Measurements from ENCODE around the gene FETUB. TPM values are rescaled to one million over a fixed set of nuclear protein-coding genes. Genes with fewer than 3 reads are reported as not detected.

Gene FETUB
- total RNA-seq, 1 experiment from 2014 or later, result not detected

DNA sequence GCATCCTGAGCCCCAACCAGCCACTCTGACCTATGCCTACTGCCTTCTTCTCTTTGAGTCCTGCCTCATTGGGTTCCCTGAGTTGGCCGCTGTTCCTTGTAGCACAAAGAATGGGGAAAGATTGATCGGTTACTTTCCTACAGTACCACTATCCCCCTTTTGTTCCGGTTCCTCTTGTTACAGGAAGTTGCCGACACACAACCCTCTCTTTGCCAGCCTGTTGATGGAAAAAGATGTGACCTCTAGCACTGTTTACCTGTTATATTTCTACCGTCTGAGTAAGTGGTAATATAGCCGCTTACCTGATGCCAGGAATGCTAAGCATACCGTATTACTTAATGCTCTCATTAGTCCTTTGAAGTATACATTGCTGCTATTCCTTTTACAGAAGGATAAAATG is 37.0 kb upstream of the FETUB start:
- H3K9me2 ChIP-seq (ENCODE audit: insufficient read depth), result no peaks in the 10 kb centered on the region
- ATAC-seq, result no peak
- no peak overlapping the region for H3K9ac ChIP-seq (ENCODE audit: low read length)
- H3K36me3 ChIP-seq (ENCODE audit: control insufficient read depth in 1 of 2, insufficient read depth in 2 of 2, low read length in 2 of 2), result no peaks in the 10 kb centered on the region
- ChIA-PET CTCF (interaction anchor here (0.8 kb wide), 1 partner anchor 14 kb away, joined by 3 read pairs; no protein-coding TSS in a partner anchor), RAD21 (ENCODE audit: low non-redundant PET in 1 of 2, low total read pairs in 2 of 2, uncharacterized antibody in 2 of 2, unreplicated experiment in 2 of 2) (no interaction called here), POLR2A (no interaction called here)
- no peak for TF ChIP-seq RAD21 (IDR thresholded peaks at IDR 0.05; ENCODE audit: low read depth)
- TF ChIP-seq ELF1 (IDR thresholded peaks at IDR 0.05; ENCODE audit: borderline replicate concordance, low read depth), result no peak
- no peak for TF ChIP-seq JUND (IDR thresholded peaks at IDR 0.05)
- TF ChIP-seq, protein P1, sequence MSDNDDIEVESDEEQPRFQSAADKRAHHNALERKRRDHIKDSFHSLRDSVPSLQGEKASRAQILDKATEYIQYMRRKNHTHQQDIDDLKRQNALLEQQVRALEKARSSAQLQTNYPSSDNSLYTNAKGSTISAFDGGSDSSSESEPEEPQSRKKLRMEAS (IDR thresholded peaks at IDR 0.05), result no peak
- no peak for TF ChIP-seq SRF (IDR thresholded peaks at IDR 0.05; ENCODE audit: low read depth)
- TF ChIP-seq, protein P2, sequence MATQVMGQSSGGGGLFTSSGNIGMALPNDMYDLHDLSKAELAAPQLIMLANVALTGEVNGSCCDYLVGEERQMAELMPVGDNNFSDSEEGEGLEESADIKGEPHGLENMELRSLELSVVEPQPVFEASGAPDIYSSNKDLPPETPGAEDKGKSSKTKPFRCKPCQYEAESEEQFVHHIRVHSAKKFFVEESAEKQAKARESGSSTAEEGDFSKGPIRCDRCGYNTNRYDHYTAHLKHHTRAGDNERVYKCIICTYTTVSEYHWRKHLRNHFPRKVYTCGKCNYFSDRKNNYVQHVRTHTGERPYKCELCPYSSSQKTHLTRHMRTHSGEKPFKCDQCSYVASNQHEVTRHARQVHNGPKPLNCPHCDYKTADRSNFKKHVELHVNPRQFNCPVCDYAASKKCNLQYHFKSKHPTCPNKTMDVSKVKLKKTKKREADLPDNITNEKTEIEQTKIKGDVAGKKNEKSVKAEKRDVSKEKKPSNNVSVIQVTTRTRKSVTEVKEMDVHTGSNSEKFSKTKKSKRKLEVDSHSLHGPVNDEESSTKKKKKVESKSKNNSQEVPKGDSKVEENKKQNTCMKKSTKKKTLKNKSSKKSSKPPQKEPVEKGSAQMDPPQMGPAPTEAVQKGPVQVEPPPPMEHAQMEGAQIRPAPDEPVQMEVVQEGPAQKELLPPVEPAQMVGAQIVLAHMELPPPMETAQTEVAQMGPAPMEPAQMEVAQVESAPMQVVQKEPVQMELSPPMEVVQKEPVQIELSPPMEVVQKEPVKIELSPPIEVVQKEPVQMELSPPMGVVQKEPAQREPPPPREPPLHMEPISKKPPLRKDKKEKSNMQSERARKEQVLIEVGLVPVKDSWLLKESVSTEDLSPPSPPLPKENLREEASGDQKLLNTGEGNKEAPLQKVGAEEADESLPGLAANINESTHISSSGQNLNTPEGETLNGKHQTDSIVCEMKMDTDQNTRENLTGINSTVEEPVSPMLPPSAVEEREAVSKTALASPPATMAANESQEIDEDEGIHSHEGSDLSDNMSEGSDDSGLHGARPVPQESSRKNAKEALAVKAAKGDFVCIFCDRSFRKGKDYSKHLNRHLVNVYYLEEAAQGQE (IDR thresholded peaks at IDR 0.05; ENCODE audit: low read depth), result no peak
- no peak for TF ChIP-seq ZNF274 (IDR thresholded peaks at IDR 0.05; ENCODE audit: low read depth, low read length)
- TF ChIP-seq EGR1 (IDR thresholded peaks at IDR 0.05; ENCODE audit: low read depth), result no peak
- TF ChIP-seq CBX3 (IDR thresholded peaks at IDR 0.05; ENCODE audit: low read depth), result no peak
- TF ChIP-seq, protein P3, sequence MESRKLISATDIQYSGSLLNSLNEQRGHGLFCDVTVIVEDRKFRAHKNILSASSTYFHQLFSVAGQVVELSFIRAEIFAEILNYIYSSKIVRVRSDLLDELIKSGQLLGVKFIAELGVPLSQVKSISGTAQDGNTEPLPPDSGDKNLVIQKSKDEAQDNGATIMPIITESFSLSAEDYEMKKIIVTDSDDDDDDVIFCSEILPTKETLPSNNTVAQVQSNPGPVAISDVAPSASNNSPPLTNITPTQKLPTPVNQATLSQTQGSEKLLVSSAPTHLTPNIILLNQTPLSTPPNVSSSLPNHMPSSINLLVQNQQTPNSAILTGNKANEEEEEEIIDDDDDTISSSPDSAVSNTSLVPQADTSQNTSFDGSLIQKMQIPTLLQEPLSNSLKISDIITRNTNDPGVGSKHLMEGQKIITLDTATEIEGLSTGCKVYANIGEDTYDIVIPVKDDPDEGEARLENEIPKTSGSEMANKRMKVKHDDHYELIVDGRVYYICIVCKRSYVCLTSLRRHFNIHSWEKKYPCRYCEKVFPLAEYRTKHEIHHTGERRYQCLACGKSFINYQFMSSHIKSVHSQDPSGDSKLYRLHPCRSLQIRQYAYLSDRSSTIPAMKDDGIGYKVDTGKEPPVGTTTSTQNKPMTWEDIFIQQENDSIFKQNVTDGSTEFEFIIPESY (IDR thresholded peaks at IDR 0.05; ENCODE audit: extremely low read depth, insufficient replicate concordance, low read length), result no peak
- TF ChIP-seq TCF7L2 (IDR thresholded peaks at IDR 0.05; ENCODE audit: borderline replicate concordance, extremely low read depth, insufficient read depth, insufficient read length), result no peak
- TF ChIP-seq EZH2phosphoT487 (IDR thresholded peaks at IDR 0.05; ENCODE audit: borderline replicate concordance), result no peak
- TF ChIP-seq YY1 (IDR thresholded peaks at IDR 0.05; ENCODE audit: extremely low read depth, insufficient replicate concordance, low read depth, low read length), result no peak
- TF ChIP-seq ZFX (IDR thresholded peaks at IDR 0.05), result no peak
- TF ChIP-seq FOSL1 (IDR thresholded peaks at IDR 0.05; ENCODE audit: low read depth), result no peak
- TF ChIP-seq, protein P4, sequence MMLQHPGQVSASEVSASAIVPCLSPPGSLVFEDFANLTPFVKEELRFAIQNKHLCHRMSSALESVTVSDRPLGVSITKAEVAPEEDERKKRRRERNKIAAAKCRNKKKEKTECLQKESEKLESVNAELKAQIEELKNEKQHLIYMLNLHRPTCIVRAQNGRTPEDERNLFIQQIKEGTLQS (IDR thresholded peaks at IDR 0.05), result no peak
- H3K4me1 ChIP-seq (ENCODE audit: control insufficient read depth in 1 of 2, insufficient read depth in 2 of 2, low read length in 2 of 2), result no peaks in the 10 kb centered on the region
- H3K4me3 ChIP-seq (replicated peaks in 1 of 2; ENCODE audit: low read depth in 1 of 2, low read length in 2 of 2), result no peak overlapping the region
- intact Hi-C loops (cut with micrococcal nuclease), result no loop called here
- H3K4me2 ChIP-seq (ENCODE audit: low read length), result no peak overlapping the region
- no peaks in the 10 kb centered on the region for H3K27me3 ChIP-seq (ENCODE audit: insufficient read depth, low read length)
- no TSS peak for BruUV-seq (replicated peaks)
- no peak overlapping the region for H3K27ac ChIP-seq (ENCODE audit: low read depth, low read length)
- H4K20me1 ChIP-seq (ENCODE audit: insufficient read depth), result no peaks in the 10 kb centered on the region
- no peak overlapping the region for H2AFZ ChIP-seq (ENCODE audit: low read depth, low read length, poor library complexity, severe bottlenecking)
- no peaks in the 10 kb centered on the region for H3K79me2 ChIP-seq (ENCODE audit: insufficient read depth, low read length)
- H3K9me3 ChIP-seq (ENCODE audit: control insufficient read depth in 1 of 2, insufficient read depth in 1 of 2, low read depth in 1 of 2, low read length in 2 of 2), result no peaks in the 10 kb centered on the region
- no peak for DNase-seq (ENCODE audit: low read depth, low spot score)

All from HCT116 (cell line).